ENCODE results near the gene TJP1.

Gene TJP1

GRCh38 chr15:29765234-29765841 lies 56.9 kb downstream of the TJP1 start:
- TF ChIP-seq FOXP2 (optimal IDR thresholded peaks at IDR 0.05; ENCODE audit: borderline replicate concordance, extremely low read depth, extremely low read length, insufficient read depth) (no peak), REST (IDR thresholded peaks at IDR 0.05; ENCODE audit: insufficient read depth in 1 of 2, low read depth in 2 of 2, low read length in 2 of 2) (no peak), TAF1 (IDR thresholded peaks at IDR 0.05; ENCODE audit: borderline replicate concordance, insufficient read depth, low read length) (no peak), POLR2AphosphoS5 (IDR thresholded peaks at IDR 0.05; ENCODE audit: low read depth, low read length) (no peak), SIN3A (IDR thresholded peaks at IDR 0.05; ENCODE audit: borderline replicate concordance, insufficient read depth, low read length) (no peak)

GRCh38 chr15:29759596-29759995 lies 62.7 kb downstream of the TJP1 start:
- TF ChIP-seq SIN3A (IDR thresholded peaks at IDR 0.05; ENCODE audit: borderline replicate concordance, insufficient read depth, low read length), result no peak
- TF ChIP-seq REST (IDR thresholded peaks at IDR 0.05; ENCODE audit: insufficient read depth in 1 of 2, low read depth in 2 of 2, low read length in 2 of 2), result no peak
- TF ChIP-seq POLR2AphosphoS5 (IDR thresholded peaks at IDR 0.05; ENCODE audit: low read depth, low read length), result no peak
- no peak for TF ChIP-seq FOXP2 (optimal IDR thresholded peaks at IDR 0.05; ENCODE audit: borderline replicate concordance, extremely low read depth, extremely low read length, insufficient read depth)
- no peak for TF ChIP-seq TAF1 (IDR thresholded peaks at IDR 0.05; ENCODE audit: borderline replicate concordance, insufficient read depth, low read length)

GRCh38 chr15:29756358-29757267 lies 65.7 kb downstream of the TJP1 start:
- TF ChIP-seq SIN3A (IDR thresholded peaks at IDR 0.05; ENCODE audit: borderline replicate concordance, insufficient read depth, low read length), result no peak
- TF ChIP-seq TAF1 (IDR thresholded peaks at IDR 0.05; ENCODE audit: borderline replicate concordance, insufficient read depth, low read length), result no peak
- no peak for TF ChIP-seq REST (IDR thresholded peaks at IDR 0.05; ENCODE audit: insufficient read depth in 1 of 2, low read depth in 2 of 2, low read length in 2 of 2)
- TF ChIP-seq FOXP2 (optimal IDR thresholded peaks at IDR 0.05; ENCODE audit: borderline replicate concordance, extremely low read depth, extremely low read length, insufficient read depth), result no peak
- TF ChIP-seq POLR2AphosphoS5 (IDR thresholded peaks at IDR 0.05; ENCODE audit: low read depth, low read length), result no peak

GRCh38 chr15:29753506-29753905 lies 68.8 kb downstream of the TJP1 start:
- TF ChIP-seq POLR2AphosphoS5 (IDR thresholded peaks at IDR 0.05; ENCODE audit: low read depth, low read length) (no peak), FOXP2 (optimal IDR thresholded peaks at IDR 0.05; ENCODE audit: borderline replicate concordance, extremely low read depth, extremely low read length, insufficient read depth) (no peak), SIN3A (IDR thresholded peaks at IDR 0.05; ENCODE audit: borderline replicate concordance, insufficient read depth, low read length) (no peak), TAF1 (IDR thresholded peaks at IDR 0.05; ENCODE audit: borderline replicate concordance, insufficient read depth, low read length) (no peak), REST (IDR thresholded peaks at IDR 0.05; ENCODE audit: insufficient read depth in 1 of 2, low read depth in 2 of 2, low read length in 2 of 2) (no peak)

Measured in PFSK-1 (cell line).